GM19025 (cell line): ENCODE measurements around the gene FZD8.
A peak's percentile ranks its signal among the peaks of the same experiment; 100 is the strongest.
"Not testable (repeated sequence)": the region's sequence is repeated elsewhere in the genome, so short reads cannot be mapped to it uniquely, and the experiment has no call there.

Source experiments
- ATAC-seq: cut with Tn5 transposase; IDR thresholded peaks from one replicate; pipeline ENCODE4 v1.9.1; 2021; ENCODE audit warnings: mild to moderate bottlenecking, low read depth, moderate library complexity; ENCODE audit not compliant: unreplicated experiment

FZD8 gene

DNA sequence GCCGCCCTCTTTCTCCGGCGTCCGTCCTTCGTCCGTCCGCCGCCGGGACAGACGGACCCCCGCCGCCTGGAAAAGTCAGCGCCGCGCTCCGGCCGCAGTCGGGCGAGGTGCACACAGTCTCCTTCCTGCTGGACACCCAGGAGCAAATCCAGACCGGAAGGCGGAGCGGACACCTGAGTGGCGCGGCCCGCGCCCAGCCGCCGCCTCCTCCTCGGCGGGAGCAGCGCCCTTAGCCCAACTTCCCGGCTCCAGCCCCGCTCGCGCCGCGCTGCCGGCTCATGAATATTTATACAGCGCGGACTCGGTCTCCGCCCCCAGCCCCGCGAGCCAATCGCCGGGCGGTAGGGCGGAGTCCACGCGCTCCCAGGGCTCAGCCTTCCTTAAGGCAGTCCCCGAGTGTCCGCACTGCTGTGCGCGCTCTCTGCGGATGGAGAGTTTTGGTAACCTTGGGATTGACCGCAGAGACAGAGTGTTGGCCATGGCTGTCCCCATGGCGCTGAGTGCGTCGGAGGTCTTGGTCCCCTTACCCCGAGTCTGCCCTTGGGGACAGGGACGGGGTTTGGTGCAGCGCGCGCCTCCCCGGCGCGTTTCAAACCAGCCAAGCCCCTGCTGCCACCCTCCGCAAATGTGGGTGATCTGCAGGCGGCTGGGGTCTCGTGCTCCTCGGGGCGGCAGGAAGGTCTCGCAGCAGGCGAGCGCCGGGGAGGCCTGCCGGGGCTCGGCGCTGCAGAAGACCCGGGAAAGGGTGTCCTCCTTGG is at the start of gene FZD8:
FZD8 (minus strand) TSS at position 262 of the 758 bp plus-strand sequence. CDS start 867 bp downstream, outside the sequence.
- ATAC-seq: peak; percentile 92

GRCh38 chr10:35691522-35692236 is 49.6 kb upstream of the FZD8 start:
- ATAC-seq: no peak

GRCh38 chr10:35690534-35690933 is 48.4 kb upstream of the FZD8 start:
- no peak for ATAC-seq

- not testable (repeated sequence) for ATAC-seq
Observed at GRCh38 chr10:35685858-35686257, 43.8 kb upstream of the FZD8 start.

DNA sequence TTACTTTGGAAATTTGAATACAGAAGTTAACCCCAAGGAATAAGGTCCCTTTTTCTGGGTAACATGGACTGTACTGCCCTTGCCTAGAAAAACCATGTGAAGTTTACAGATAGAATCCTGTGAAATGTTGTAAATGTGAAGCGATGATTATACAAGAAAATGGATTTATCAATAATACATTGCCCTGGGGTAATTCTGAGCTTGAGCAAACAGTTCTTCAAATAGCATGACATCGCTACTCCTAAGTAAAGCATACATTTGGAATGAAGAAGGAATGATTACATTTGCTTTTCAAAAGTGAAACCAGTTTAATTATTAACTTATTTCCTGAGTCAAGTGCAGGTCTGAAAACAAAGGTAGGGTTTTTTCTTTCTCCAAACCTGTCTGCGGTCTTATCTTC is 43.3 kb upstream of the FZD8 start:
- ATAC-seq: no peak

- ATAC-seq: no peak
Observed at GRCh38 chr10:35684586-35684985, 42.5 kb upstream of the FZD8 start.

DNA sequence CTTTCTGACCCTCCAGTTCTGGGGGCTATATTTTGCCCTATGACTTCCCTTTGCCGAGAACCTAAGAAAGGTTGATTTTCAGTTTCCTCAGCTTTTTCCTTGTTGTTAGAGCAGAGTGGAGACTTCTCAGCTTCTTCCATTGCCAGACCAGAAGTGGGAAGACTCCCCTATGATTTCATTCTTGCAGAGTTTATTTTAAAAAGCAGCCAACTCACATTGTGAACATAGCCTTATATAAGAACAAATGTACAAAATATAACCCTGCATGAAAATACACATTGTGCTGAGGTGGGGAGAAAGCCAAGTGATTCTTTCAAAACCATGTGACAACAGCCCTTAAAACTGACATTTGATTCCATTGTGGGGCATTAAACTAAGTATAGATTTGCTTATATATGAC is 33.8 kb upstream of the FZD8 start:
- ATAC-seq: no peak

DNA sequence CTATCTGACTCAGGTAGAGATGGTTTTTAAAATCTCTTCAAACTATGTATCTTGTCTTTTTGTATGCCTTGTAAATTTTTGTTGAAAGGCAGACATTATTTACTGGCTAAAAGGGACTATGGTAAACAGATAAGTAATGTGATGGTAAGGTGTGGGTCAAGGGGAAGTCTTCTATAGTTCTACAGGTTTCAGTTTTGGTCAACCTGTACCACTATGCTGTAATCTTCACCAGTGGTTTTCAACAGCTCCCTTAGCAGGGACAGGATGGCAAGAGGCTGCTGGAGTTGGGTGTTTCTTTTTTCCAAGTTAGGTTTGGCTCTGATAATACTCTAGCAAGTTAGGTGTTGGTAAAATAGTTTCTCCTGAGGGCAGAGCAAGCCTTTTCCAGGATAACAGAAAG is 32.7 kb upstream of the FZD8 start:
- ATAC-seq: no peak

GRCh38 chr10:35668865-35669650 is 27.0 kb upstream of the FZD8 start:
- no peak for ATAC-seq

GRCh38 chr10:35667971-35668370 is 25.9 kb upstream of the FZD8 start:
- ATAC-seq: no peak

DNA sequence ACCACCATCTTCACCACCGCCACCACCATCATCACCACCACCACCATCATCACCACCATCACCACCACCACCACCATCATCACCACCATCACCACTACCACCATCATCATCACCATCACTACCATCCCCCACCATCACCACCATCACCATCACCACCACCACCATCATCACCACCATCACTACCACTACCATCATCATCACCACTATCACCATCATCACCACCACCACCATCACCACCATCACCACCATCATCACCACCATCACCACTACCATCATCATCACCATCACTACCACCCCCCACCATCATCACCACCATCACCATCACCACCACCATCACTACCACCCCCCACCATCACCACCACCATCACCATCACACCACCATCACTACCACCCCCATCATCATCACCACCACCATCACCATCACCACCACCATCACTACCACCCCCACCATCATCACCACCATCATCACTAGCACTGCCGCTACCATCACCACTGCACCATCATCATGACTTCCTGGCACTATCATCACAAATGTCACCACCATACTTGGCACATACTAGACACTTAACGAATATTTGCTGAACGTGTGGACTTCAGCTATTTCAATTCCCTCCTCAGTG is 25.3 kb upstream of the FZD8 start:
- ATAC-seq: no peak

GRCh38 chr10:35661236-35661635 is 19.1 kb upstream of the FZD8 start:
- no peak for ATAC-seq

DNA sequence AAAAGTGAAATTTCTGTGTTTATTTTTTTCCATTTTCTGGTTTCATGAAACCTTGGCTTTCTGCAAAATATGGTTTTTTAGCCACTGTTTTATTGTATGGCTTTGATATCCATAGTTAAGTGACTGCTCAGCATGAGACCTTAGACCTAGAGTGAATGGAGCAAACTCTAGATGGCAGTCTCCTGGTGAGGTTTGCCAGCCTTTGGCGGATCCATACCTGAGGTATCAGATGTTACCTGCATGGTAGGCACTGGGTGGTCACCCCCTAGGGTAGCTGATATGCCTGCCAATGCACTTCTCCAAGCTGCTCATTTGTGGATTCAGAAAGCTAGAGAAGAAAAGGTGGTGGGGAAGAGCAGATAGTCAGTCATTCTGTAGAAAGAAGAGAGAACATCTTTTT is 17.4 kb upstream of the FZD8 start:
- ATAC-seq: no peak

- no peak for ATAC-seq
Observed at GRCh38 chr10:35657621-35658020, 15.5 kb upstream of the FZD8 start.

DNA sequence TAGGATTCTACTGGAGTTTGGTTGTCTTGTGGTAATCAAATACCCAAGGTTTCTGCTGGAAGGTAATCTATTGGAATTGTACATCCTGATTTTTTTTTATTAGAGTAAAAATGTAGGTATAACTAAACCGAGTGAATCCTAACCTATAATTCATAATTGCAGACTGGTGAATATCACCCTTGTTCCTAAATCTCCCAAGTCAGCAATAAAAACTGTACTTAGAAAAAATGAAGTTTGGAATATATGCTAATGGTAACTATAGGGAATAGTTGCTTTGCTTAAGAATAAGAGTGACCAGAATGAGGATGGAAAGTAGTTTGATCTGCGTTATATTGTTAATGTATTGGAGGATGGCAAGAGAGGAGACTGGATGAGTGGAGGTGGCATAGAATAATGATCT is 10.7 kb upstream of the FZD8 start:
- ATAC-seq: no peak

DNA sequence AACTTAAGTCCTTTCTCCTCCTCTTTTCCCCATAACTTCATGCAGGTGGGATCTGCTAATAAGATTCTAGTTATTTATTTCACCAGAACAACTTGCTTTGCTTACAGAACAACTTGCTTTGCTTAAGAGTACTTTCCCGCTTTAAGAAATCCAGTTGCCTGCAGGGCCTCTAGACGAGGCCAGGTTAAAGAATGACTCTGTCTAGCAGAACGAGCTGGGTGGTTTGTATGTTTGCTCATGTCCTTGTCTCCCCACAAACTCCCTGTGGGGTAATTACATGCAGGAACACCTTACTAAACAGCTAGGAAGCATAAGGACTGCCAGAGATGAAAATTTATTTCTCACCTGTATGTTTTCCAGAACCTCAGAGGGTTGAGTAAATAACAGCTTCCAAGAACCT is 8.8 kb upstream of the FZD8 start:
- ATAC-seq: no peak

DNA sequence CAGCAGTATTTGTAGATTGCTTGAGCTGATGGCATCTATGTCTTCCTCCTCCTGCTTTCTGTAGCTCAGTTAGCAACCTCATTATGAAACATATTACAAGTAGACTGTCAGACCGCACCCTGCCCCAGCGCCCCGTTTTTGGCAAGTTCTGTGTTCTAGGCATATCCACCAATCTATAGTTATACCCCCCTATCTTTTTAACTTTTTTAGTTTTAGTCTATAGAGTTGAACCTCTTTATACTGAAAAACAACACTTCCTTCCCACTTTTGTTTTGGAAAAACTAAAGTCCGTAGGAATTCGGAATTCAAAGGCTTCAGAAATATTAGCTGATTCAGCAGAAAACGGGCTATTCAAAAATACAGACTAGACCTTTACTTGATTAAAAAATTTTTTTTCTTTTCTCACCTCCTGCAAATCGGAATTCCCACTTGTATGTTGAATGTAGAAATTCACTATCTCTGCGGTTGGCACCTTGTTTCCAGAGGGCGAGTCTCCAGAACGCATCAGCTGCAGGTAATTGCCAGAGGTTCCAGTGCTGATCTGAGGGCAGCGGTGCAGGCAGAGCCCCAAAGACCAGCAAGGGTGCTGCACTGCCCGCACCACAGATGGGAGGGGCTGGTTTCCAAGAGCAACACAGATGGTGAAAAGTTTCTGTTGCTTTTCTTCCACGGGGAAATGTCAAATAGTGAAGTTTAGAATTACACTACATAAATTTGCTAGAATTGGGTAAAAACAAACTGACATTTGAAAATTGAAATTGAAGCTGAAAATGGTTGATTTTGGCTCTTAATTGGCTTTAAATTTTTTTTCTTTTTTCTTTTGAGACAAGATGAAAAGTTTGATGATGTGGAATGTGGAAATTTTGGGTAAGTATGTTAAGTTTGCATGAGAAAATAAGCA is 2.2 kb upstream of the FZD8 start:
- no peak for ATAC-seq

- no peak for ATAC-seq
Observed at GRCh38 chr10:35643151-35644049, 1.3 kb upstream of the FZD8 start.

- no peak for ATAC-seq
Observed at GRCh38 chr10:35642793-35643114, 658 bp upstream of the FZD8 start.
